Glutamatergic neuron (in vitro differentiated cells): ENCODE data around the gene KIAA1671. TPM values are rescaled to one million over a fixed set of nuclear protein-coding genes. Genes with fewer than 3 reads are reported as not detected.

ENCODE experiments used
- DNase-seq: peaks from one replicate; pipeline ENCODE4 v3.0.0; 2022
- H3K27ac Mint-ChIP-seq: one replicate; pipeline ENCODE4 v1.8.0; 2020; ENCODE audit warnings: mild to moderate bottlenecking, mixed read lengths, inconsistent platforms; ENCODE audit not compliant: unreplicated experiment
- H3K27me3 Mint-ChIP-seq: one replicate; pipeline ENCODE4 v1.8.0; 2020; ENCODE audit warnings: mild to moderate bottlenecking, moderate library complexity, mixed read lengths, inconsistent platforms; ENCODE audit not compliant: unreplicated experiment
- H3K36me3 Mint-ChIP-seq: one replicate; pipeline ENCODE4 v1.8.0; 2020; ENCODE audit warnings: mild to moderate bottlenecking, mixed read lengths, inconsistent platforms; ENCODE audit not compliant: unreplicated experiment
- H3K4me1 Mint-ChIP-seq: one replicate; pipeline ENCODE4 v1.8.0; 2020; ENCODE audit warnings: mild to moderate bottlenecking, low read depth, mixed read lengths, inconsistent platforms; ENCODE audit not compliant: unreplicated experiment
- H3K4me3 Mint-ChIP-seq: one replicate; pipeline ENCODE4 v1.8.0; 2020; ENCODE audit warnings: mild to moderate bottlenecking, mixed read lengths, inconsistent platforms; ENCODE audit not compliant: unreplicated experiment
- H3K9me3 Mint-ChIP-seq: one replicate; pipeline ENCODE4 v1.8.0; 2020; ENCODE audit warnings: mild to moderate bottlenecking, moderate library complexity, mixed read lengths, inconsistent platforms; ENCODE audit not compliant: unreplicated experiment
- total RNA-seq: library from RNA; stranded (reverse); fragmentation: NEBNext Ultra II Directional; extraction: Animal tissue kit (Norgen Biotek cat#: 25700); gene quantifications from one replicate; pipeline ENCODE4 v1.2.1, GENCODE V29; 2021; ENCODE audit not compliant: unreplicated experiment
- TF ChIP-seq, protein P1 (sequence below): fragments of 200-600 bp; sonication (generic); IDR thresholded peaks from one replicate; pipeline ENCODE4 v1.5.0; 2021; ENCODE audit not compliant: partially characterized antibody, unreplicated experiment

KIAA1671 gene
- total RNA-seq, 1 donor from 2014 or later: 15.3 TPM

GRCh38 chr22:25112538-25113253 is 160.2 kb downstream of the KIAA1671 start:
- Mint-ChIP-seq H3K4me1 (peaks cover 31% of the 10 kb centered on the region), H3K9me3 (peaks cover 5% of the 10 kb centered on the region), H3K4me3 (peak overlapping the region; percentile 95), H3K27me3 (peaks cover 14% of the 10 kb centered on the region), H3K27ac (peak overlapping the region; percentile 43), H3K36me3 (no peaks in the 10 kb centered on the region)
- DNase-seq: no peak
- TF ChIP-seq, protein P1, sequence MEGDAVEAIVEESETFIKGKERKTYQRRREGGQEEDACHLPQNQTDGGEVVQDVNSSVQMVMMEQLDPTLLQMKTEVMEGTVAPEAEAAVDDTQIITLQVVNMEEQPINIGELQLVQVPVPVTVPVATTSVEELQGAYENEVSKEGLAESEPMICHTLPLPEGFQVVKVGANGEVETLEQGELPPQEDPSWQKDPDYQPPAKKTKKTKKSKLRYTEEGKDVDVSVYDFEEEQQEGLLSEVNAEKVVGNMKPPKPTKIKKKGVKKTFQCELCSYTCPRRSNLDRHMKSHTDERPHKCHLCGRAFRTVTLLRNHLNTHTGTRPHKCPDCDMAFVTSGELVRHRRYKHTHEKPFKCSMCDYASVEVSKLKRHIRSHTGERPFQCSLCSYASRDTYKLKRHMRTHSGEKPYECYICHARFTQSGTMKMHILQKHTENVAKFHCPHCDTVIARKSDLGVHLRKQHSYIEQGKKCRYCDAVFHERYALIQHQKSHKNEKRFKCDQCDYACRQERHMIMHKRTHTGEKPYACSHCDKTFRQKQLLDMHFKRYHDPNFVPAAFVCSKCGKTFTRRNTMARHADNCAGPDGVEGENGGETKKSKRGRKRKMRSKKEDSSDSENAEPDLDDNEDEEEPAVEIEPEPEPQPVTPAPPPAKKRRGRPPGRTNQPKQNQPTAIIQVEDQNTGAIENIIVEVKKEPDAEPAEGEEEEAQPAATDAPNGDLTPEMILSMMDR: no peak

DNA sequence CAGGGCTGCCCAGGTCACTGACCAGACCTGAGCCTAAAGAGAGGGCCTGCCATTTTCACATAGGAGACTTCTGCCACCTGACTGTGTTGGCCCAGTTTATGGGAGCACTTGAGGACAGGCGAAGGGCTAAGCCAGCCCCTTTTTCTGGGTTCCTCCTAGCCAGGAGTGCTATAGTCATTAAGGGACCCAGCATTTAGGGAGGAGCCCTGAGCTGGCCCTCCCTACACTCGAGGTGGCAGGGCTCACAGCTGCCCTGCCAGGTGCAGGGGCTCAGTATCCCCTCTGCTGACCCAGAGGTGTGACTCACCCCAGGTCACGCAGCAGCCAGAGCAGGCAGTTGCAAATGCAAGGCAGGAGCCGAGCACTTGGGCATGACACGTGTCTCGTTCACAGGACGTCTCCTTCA is 160.8 kb downstream of the KIAA1671 start:
- Mint-ChIP-seq H3K9me3 (peaks cover 5% of the 10 kb centered on the region), H3K27ac (no peak overlapping the region), H3K4me3 (peak overlapping the region; percentile 95), H3K36me3 (no peaks in the 10 kb centered on the region), H3K4me1 (peaks cover 30% of the 10 kb centered on the region), H3K27me3 (peaks cover 14% of the 10 kb centered on the region)
- no peak for DNase-seq
- TF ChIP-seq, protein P1: no peak

GRCh38 chr22:25114369-25115362 is 162.2 kb downstream of the KIAA1671 start:
- TF ChIP-seq, protein P1: no peak
- H3K27me3 Mint-ChIP-seq: peaks cover 13% of the 10 kb centered on the region
- no peak overlapping the region for H3K27ac Mint-ChIP-seq
- DNase-seq: no peak
- H3K9me3 Mint-ChIP-seq: peaks cover 7% of the 10 kb centered on the region
- peak overlapping the region; percentile 58 for H3K4me3 Mint-ChIP-seq
- H3K36me3 Mint-ChIP-seq: no peaks in the 10 kb centered on the region
- peaks cover 31% of the 10 kb centered on the region for H3K4me1 Mint-ChIP-seq

- peak overlapping the region; percentile 8 for H3K27ac Mint-ChIP-seq
- peaks cover 5% of the 10 kb centered on the region for H3K9me3 Mint-ChIP-seq
- H3K27me3 Mint-ChIP-seq: peaks cover 3% of the 10 kb centered on the region
- DNase-seq: no peak
- TF ChIP-seq, protein P1: no peak
- no peak overlapping the region for H3K4me3 Mint-ChIP-seq
- H3K4me1 Mint-ChIP-seq: peaks cover 24% of the 10 kb centered on the region
- H3K36me3 Mint-ChIP-seq: peaks cover 5% of the 10 kb centered on the region
Measured at GRCh38 chr22:25119609-25120008, 167.1 kb downstream of the KIAA1671 start.
